Prostate gland (tissue), 2 donors: ENCODE results near the gene SIK2. TPM values are rescaled to one million over a fixed set of nuclear protein-coding genes. Genes with fewer than 3 reads are reported as not detected.

ENCODE experiments used
- DNase-seq: peaks from one replicate; pipeline ENCODE4 v3.0.0-alpha.2; 2019; ENCODE audit warnings: low spot score
- H3K27ac ChIP-seq, 2 donors: fragments of 200-600 bp; sonication (generic); 2 replicates each; pipeline ENCODE4 v1.5.1; 2017 to 2019
- H3K27me3 ChIP-seq: fragments of 200-600 bp; sonication (generic); replicated peaks from 2 replicates; pipeline ENCODE4 v1.5.1; 2019; ENCODE audit not compliant: insufficient read depth
- H3K36me3 ChIP-seq, 2 donors: fragments of 200-600 bp; sonication (generic); 1 replicate in 1 of 2; 2 replicates in 1 of 2; pipeline versions ENCODE4 v1.5.1 to v1.8.1; 2017 to 2019
- H3K4me1 ChIP-seq: fragments of 200-600 bp; sonication (generic); replicated peaks from 2 replicates; pipeline ENCODE4 v1.5.1; 2019
- H3K4me3 ChIP-seq, 2 donors: fragments of 200-600 bp; sonication (generic); 2 replicates each; pipeline ENCODE4 v1.5.1; 2017 to 2019
- H3K9me3 ChIP-seq: fragments of 200-600 bp; sonication (generic); 2 replicates; pipeline ENCODE4 v1.5.1; 2017
- POLR2A ChIP-seq: fragments of 450-650 bp; IDR thresholded peaks from one replicate; pipeline ENCODE4 v1.6.1; 2016; ENCODE audit warnings: antibody characterized with exemption, mild to moderate bottlenecking
- POLR2AphosphoS5 ChIP-seq: sonication (generic); formaldehyde crosslinking; IDR thresholded peaks from one replicate; pipeline ENCODE4 v1.6.1; 2017; ENCODE audit warnings: antibody characterized with exemption
- whole genome bisulfite sequencing: methylation state at CpG from one replicate; pipeline ENCODE4 v1.1.5; 2018; 5-methylcytosine and 5-hydroxymethylcytosine counted together
- intact Hi-C: fragments of 100-400 bp; cut with DNase I; formaldehyde crosslinking; loops from one replicate; pipeline ENCODE4 v1.14.2; 2022
- total RNA-seq, 2 donors: library from RNA; depleted of rRNA; stranded (reverse); fragments of >200 nt; gene quantifications; one replicate each; pipeline ENCODE4 v1.1.0, GENCODE V29; 2016
- TF ChIP-seq, protein P1 (sequence below), 4 experiments: fragments of 200-600 bp in 2 of 4; fragments of 450-650 bp in 2 of 4; sonication (generic) in 2 of 4; IDR thresholded peaks; 1 replicate in 3 of 4; 2 replicates in 1 of 4; pipeline ENCODE4 v1.5.1; 2016 to 2019; ENCODE audit warnings: antibody characterized with exemption in 4 of 4, mild to moderate bottlenecking in 2 of 4, moderate library complexity in 2 of 4

SIK2 gene
- total RNA-seq, 2 donors from 2014 or later = 13.0 to 18.7 TPM

DNA sequence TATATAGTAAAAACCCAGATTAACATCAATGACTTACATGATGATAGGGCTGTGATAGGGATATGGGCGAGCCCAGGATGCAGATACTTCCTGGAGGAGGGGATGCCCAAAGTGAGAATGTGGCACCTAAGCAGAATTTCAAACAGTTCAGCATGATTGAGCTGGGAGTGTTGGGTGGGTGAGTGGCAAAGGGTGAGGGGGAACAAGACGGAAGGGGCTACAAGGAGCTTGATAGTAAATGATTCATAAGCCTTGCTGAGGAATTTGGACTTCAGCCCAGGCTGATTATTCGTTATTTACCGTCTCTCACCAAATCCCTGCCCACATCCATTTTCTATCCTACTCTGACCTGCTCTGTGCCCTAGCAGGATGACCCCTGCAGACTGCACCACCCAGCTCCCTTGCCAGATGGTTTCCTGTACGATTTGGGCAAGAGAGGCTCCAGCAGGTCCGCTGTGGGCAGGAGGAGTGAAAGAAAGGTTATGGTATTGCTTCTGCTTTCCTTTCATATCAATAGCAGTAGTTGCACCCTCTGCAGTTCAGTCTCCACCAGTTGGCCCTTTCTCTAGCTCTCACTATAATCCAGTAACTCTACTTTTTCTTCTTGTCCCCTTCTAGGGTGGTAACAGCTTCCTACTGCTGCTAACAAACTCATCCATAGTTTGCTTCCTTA is 30.3 kb upstream of the SIK2 start:
- no peaks in the 10 kb centered on the region for H3K4me1 ChIP-seq
- no peak overlapping the region for H3K4me3 ChIP-seq
- no peak overlapping the region for H3K27ac ChIP-seq
- TF ChIP-seq, protein P1, sequence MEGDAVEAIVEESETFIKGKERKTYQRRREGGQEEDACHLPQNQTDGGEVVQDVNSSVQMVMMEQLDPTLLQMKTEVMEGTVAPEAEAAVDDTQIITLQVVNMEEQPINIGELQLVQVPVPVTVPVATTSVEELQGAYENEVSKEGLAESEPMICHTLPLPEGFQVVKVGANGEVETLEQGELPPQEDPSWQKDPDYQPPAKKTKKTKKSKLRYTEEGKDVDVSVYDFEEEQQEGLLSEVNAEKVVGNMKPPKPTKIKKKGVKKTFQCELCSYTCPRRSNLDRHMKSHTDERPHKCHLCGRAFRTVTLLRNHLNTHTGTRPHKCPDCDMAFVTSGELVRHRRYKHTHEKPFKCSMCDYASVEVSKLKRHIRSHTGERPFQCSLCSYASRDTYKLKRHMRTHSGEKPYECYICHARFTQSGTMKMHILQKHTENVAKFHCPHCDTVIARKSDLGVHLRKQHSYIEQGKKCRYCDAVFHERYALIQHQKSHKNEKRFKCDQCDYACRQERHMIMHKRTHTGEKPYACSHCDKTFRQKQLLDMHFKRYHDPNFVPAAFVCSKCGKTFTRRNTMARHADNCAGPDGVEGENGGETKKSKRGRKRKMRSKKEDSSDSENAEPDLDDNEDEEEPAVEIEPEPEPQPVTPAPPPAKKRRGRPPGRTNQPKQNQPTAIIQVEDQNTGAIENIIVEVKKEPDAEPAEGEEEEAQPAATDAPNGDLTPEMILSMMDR (IDR thresholded peaks at IDR 0.05) = no peak
- TF ChIP-seq POLR2AphosphoS5 = no peak
- TF ChIP-seq POLR2A = no peak
- no peaks in the 10 kb centered on the region for H3K27me3 ChIP-seq
- no peak for DNase-seq
- no peaks in the 10 kb centered on the region for H3K36me3 ChIP-seq
- 63% methylated on average over 6 of the region's 6 CpGs for WGBS
- intact Hi-C loops = no loop called here
- no peaks in the 10 kb centered on the region for H3K9me3 ChIP-seq

DNA sequence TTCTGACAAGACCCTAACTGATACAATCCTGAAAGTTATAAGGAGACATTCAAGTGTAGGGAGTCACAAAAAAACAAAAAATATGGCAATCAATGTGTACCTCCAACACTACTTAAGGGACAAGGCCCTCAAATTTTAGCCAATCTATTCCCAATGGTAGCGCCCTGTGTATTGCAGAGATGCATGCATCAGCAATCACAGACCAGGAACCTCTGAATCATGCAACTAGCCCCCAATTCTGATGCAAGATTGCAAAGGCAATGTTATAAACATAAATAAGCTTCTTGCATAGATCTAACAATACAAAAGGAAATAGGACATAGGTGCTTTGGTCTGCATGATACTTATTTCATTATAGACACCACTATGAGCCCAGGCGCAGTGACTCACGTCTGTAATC is 29.7 kb upstream of the SIK2 start:
- H3K4me1 ChIP-seq = no peaks in the 10 kb centered on the region
- H3K27ac ChIP-seq = no peak overlapping the region
- intact Hi-C loops = no loop called here
- H3K36me3 ChIP-seq = no peaks in the 10 kb centered on the region
- WGBS = 99% methylated on average over 3 of the region's 3 CpGs
- H3K4me3 ChIP-seq = no peak overlapping the region
- TF ChIP-seq, protein P1 (IDR thresholded peaks at IDR 0.05) = no peak
- TF ChIP-seq POLR2A (no peak), POLR2AphosphoS5 (no peak)
- H3K9me3 ChIP-seq = no peaks in the 10 kb centered on the region
- DNase-seq = no peak
- no peaks in the 10 kb centered on the region for H3K27me3 ChIP-seq

DNA sequence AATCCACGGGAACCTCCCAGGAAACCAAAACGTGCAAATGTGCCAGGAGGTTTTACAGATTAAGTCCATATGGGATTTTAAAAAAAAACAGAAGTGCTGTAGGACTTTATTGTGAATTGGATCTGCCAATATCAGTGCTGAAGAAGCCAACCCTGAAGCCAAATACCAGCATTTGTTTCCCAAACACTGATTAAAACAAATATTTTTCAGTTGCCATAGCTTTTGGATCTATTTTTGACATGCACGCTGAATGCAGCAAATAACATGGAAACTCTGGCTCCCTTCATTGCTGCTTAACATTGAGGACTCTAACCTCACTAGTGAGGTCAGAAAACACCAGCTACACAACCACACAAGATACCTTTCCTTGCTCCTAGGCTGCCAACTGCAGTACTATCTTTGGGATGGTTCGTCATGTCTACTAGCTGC is 28.4 kb upstream of the SIK2 start:
- H3K4me1 ChIP-seq = no peaks in the 10 kb centered on the region
- no peak overlapping the region for H3K4me3 ChIP-seq
- DNase-seq = no peak
- 52% methylated on average over 4 of the region's 4 CpGs for WGBS
- H3K27me3 ChIP-seq = no peaks in the 10 kb centered on the region
- no peak overlapping the region for H3K27ac ChIP-seq
- no peaks in the 10 kb centered on the region for H3K36me3 ChIP-seq
- intact Hi-C loops = no loop called here
- TF ChIP-seq POLR2AphosphoS5 = no peak
- TF ChIP-seq, protein P1 (IDR thresholded peaks at IDR 0.05) = no peak
- no peak for TF ChIP-seq POLR2A
- H3K9me3 ChIP-seq = no peaks in the 10 kb centered on the region

DNA sequence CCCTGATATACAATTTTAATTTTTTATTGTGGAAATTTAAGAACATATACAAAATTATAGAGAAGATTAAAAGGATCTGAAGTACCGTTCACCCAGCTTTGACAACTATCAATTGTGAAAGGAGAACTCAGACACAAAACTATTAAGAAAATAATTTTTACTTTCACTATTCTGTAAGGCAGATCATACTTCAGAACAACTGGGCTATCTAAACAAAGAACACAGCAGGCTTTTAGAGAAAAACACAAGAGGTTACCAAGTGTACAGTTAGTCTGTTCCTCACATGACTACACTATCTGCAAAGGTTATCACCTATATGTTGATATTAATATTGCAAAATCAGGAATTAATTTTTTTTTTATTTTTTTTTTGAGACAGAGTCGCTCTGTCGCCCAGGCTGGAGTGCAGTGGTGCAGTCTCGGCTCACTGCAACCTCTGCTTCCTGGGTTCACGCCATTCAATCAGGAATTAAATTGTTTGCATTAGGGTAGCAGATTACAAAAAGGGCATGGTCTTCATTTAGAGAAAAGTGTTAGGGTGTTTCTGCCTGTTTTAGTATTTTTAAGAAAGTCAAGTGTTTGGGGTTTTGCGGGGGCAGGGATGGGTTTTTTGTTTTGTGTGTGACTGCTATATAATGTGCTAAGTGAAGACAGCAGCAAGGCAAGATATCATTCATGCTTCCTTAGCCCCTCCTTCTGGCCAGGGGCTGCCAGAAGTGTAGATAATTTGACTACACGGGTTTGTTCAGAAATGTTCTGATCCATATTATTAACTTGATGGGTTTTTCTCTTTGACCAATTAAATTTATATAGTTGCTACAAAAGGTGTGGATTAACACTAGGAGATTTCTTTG is 27.6 kb upstream of the SIK2 start:
- Histone ChIP-seq H3K9me3 (no peaks in the 10 kb centered on the region), H3K4me3 (no peak overlapping the region), H3K27me3 (no peaks in the 10 kb centered on the region), H3K4me1 (no peaks in the 10 kb centered on the region), H3K36me3 (no peaks in the 10 kb centered on the region), H3K27ac (no peak overlapping the region)
- TF ChIP-seq POLR2A (no peak), POLR2AphosphoS5 (no peak)
- TF ChIP-seq, protein P1 (IDR thresholded peaks at IDR 0.05) = no peak
- 37% methylated on average over 7 of the region's 7 CpGs for WGBS
- intact Hi-C loops = no loop called here
- DNase-seq = no peak
